ENCODE measurements around the gene SORT1.

SORT1 gene

GRCh38 chr1:109388884-109389637 is 8.7 kb downstream of the SORT1 start:
- no peak for TF ChIP-seq PPARA (CRISPR knock-in tag; IDR thresholded peaks at IDR 0.05; ENCODE audit: borderline replicate concordance)
- TF ChIP-seq ZFP3 (CRISPR knock-in tag; IDR thresholded peaks at IDR 0.05): no peak
- no peak for TF ChIP-seq CREB5 (CRISPR knock-in tag; IDR thresholded peaks at IDR 0.05; ENCODE audit: low read depth)
- TF ChIP-seq PATZ1 (CRISPR knock-in tag; IDR thresholded peaks at IDR 0.05; ENCODE audit: borderline replicate concordance): no peak
- no peak for TF ChIP-seq ZC3H10 (CRISPR knock-in tag; IDR thresholded peaks at IDR 0.05)
- TF ChIP-seq TSHZ2 (CRISPR knock-in tag; IDR thresholded peaks at IDR 0.05): no peak
- no peak for TF ChIP-seq POU6F1 (CRISPR knock-in tag; IDR thresholded peaks at IDR 0.05; ENCODE audit: borderline replicate concordance, low read depth)
- no peak for TF ChIP-seq ARNTL (CRISPR knock-in tag; IDR thresholded peaks at IDR 0.05; ENCODE audit: borderline replicate concordance, low read depth)
- TF ChIP-seq OSR1 (CRISPR knock-in tag; IDR thresholded peaks at IDR 0.05): no peak
- no peak for TF ChIP-seq CSRNP3 (CRISPR knock-in tag; IDR thresholded peaks at IDR 0.05)
- no peak for TF ChIP-seq GLIS3 (CRISPR knock-in tag; IDR thresholded peaks at IDR 0.05)
- TF ChIP-seq TOX (CRISPR knock-in tag; IDR thresholded peaks at IDR 0.05; ENCODE audit: borderline replicate concordance): no peak
- TF ChIP-seq ZFP30 (CRISPR knock-in tag; IDR thresholded peaks at IDR 0.05): no peak
- no peak for TF ChIP-seq RARB (CRISPR knock-in tag; IDR thresholded peaks at IDR 0.05)
- no peak for TF ChIP-seq ZNF8 (CRISPR knock-in tag; IDR thresholded peaks at IDR 0.05)
- TF ChIP-seq CSDC2 (CRISPR knock-in tag; IDR thresholded peaks at IDR 0.05): no peak
- no peak for TF ChIP-seq TCF4 (CRISPR knock-in tag; IDR thresholded peaks at IDR 0.05; ENCODE audit: borderline replicate concordance)

GRCh38 chr1:109388208-109388711 is 9.5 kb downstream of the SORT1 start:
- ATAC-seq: no peak

More at GRCh38 chr1:109388884-109389637, 8.7 kb downstream of the SORT1 start:
- no peak for ATAC-seq

More at GRCh38 chr1:109388208-109388711, 9.5 kb downstream of the SORT1 start:
- TF ChIP-seq POU6F1 (CRISPR knock-in tag; IDR thresholded peaks at IDR 0.05; ENCODE audit: borderline replicate concordance, low read depth) (no peak), CSRNP3 (CRISPR knock-in tag; IDR thresholded peaks at IDR 0.05) (no peak), ARNTL (CRISPR knock-in tag; IDR thresholded peaks at IDR 0.05; ENCODE audit: borderline replicate concordance, low read depth) (no peak), TOX (CRISPR knock-in tag; IDR thresholded peaks at IDR 0.05; ENCODE audit: borderline replicate concordance) (no peak), ZNF70 (CRISPR knock-in tag; IDR thresholded peaks at IDR 0.05) (no peak), ZFP3 (CRISPR knock-in tag; IDR thresholded peaks at IDR 0.05) (no peak), SNAI2 (CRISPR knock-in tag; IDR thresholded peaks at IDR 0.05) (no peak), ESRRG (CRISPR knock-in tag; IDR thresholded peaks at IDR 0.05) (no peak), ZC3H10 (CRISPR knock-in tag; IDR thresholded peaks at IDR 0.05) (no peak), ZFP30 (CRISPR knock-in tag; IDR thresholded peaks at IDR 0.05) (no peak), ZNF565 (CRISPR knock-in tag; conservative IDR thresholded peaks at IDR 0.05; ENCODE audit: low read depth) (no peak), ZNF8 (CRISPR knock-in tag; IDR thresholded peaks at IDR 0.05) (no peak)

All from SK-N-SH treated with all-trans-retinoic acid at 6 μM for 48 hours (cell line).